ENCODE data around the gene SV2C. TPM values are rescaled to one million over a fixed set of nuclear protein-coding genes. Genes with fewer than 3 reads are reported as not detected.

The SV2C gene
- total and polyA plus RNA-seq, 2 donors (not counting 1 experiment from before 2014, with no cell fraction given), result not detected

DNA sequence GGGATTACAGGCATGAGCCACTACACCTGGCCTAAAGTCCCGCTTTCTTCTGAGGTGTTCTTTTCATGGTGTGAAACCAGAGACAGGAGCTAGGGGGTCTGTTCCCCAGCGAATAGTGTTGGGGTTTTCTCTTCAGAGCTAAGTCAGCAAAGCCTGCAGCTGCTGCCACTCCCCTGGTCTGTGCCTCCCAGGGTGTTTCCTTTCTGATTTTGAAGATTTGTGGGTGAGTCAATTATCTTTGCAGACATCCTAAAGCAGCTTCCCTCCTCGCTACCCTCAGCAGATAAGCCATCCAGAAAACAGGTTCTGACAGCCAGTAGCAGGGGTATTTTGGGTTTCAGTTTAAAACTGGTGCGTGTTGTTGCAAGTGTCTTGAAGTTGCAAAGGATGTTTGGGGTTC is 247.9 kb downstream of the SV2C start:
- ChIA-PET CTCF (interaction anchor here (0.9 kb wide), 1 partner anchor 253 kb away, joined by 3 read pairs; no protein-coding TSS in a partner anchor), POLR2A (no interaction called here)
- no peak overlapping the region for H3K4me2 ChIP-seq (replicated peaks; ENCODE audit: low read depth, low read length, poor library complexity, severe bottlenecking)
- DNase-seq (no peak), ATAC-seq (ENCODE audit: low read depth) (no peak)
- 8% methylated on average over 2 of the region's 4 CpGs for WGBS (ENCODE audit: insufficient coverage)
- H2AFZ ChIP-seq (ENCODE audit: insufficient read depth, low read depth, low read length, poor library complexity, severe bottlenecking), result peak overlapping the region; percentile 10
- Mint-ChIP-seq H3K27me3 (peaks cover 7% of the 10 kb centered on the region), H3K4me3 (no peak overlapping the region), H3K4me1 (peaks cover 3% of the 10 kb centered on the region), H3K9me3 (ENCODE audit: insufficient read depth) (no peaks in the 10 kb centered on the region), H3K27ac (no peak overlapping the region)
- H3K27ac ChIP-seq (ENCODE audit: low read length in 2 of 2), result no peak overlapping the region
- H3K79me2 ChIP-seq (ENCODE audit: control insufficient read depth, insufficient read depth, low read length), result no peaks in the 10 kb centered on the region
- no peaks in the 10 kb centered on the region for H4K20me1 ChIP-seq (ENCODE audit: control insufficient read depth, insufficient read depth, low read length, poor library complexity, severe bottlenecking)
- intact Hi-C loops (cut with micrococcal nuclease), result loop anchor here (10.0 kb wide), 1 partner anchor 214 kb away; no protein-coding TSS in a partner anchor
- TF ChIP-seq, protein P1, sequence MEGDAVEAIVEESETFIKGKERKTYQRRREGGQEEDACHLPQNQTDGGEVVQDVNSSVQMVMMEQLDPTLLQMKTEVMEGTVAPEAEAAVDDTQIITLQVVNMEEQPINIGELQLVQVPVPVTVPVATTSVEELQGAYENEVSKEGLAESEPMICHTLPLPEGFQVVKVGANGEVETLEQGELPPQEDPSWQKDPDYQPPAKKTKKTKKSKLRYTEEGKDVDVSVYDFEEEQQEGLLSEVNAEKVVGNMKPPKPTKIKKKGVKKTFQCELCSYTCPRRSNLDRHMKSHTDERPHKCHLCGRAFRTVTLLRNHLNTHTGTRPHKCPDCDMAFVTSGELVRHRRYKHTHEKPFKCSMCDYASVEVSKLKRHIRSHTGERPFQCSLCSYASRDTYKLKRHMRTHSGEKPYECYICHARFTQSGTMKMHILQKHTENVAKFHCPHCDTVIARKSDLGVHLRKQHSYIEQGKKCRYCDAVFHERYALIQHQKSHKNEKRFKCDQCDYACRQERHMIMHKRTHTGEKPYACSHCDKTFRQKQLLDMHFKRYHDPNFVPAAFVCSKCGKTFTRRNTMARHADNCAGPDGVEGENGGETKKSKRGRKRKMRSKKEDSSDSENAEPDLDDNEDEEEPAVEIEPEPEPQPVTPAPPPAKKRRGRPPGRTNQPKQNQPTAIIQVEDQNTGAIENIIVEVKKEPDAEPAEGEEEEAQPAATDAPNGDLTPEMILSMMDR (IDR thresholded peaks at IDR 0.05), result no peak
- TF ChIP-seq EZH2 (IDR thresholded peaks at IDR 0.05; ENCODE audit: borderline replicate concordance, insufficient read depth, low read depth, low read length, poor library complexity, severe bottlenecking), result no peak
- H3K36me3 ChIP-seq (replicated peaks in 1 of 2; ENCODE audit: control extremely low read depth in 1 of 2, control insufficient read depth in 1 of 2, extremely low read depth in 1 of 2, insufficient read depth in 2 of 2, low read length in 1 of 2), result no peaks in the 10 kb centered on the region
- H3K9ac ChIP-seq (ENCODE audit: low read length), result no peak overlapping the region
- no peak overlapping the region for H3K4me3 ChIP-seq (ENCODE audit: control extremely low read depth in 1 of 5, extremely low read depth in 1 of 5, insufficient read depth in 1 of 5, low read depth in 2 of 5, low read length in 4 of 5)
- no peaks in the 10 kb centered on the region for H3K4me1 ChIP-seq (ENCODE audit: control insufficient read depth in 2 of 2, insufficient read depth in 2 of 2, low read length in 2 of 2)
- no peaks in the 10 kb centered on the region for H3K9me3 ChIP-seq (ENCODE audit: control extremely low read depth in 1 of 3, control insufficient read depth in 2 of 3, insufficient read depth in 1 of 3, low read length in 2 of 3)
- H3K27me3 ChIP-seq (replicated peaks in 1 of 4; ENCODE audit: control extremely low read depth in 1 of 4, control insufficient read depth in 3 of 4, insufficient read depth in 4 of 4, low read length in 3 of 4), result no peaks in the 10 kb centered on the region

DNA sequence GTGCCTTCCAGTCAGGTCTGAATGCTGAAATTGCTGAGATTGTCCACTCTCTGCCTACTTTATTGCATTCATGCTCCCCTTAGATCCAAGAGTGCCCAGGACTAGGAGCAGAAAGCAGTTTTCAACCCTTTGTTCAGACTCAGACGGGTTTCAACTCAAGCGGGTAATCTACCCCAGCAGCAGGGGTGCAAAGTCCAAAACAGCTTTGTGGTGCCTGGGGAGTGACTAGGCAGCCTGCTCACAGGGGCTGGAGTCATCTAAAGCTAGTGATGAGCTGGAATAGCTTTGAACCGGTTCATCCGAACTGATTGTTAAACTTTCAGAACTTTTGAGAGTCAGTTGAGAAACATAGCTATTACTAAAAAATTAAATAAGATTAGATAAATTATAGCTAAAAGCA is 248.9 kb downstream of the SV2C start:
- no peak for DNase-seq
- Mint-ChIP-seq H3K4me1 (no peaks in the 10 kb centered on the region), H3K9me3 (ENCODE audit: insufficient read depth) (no peaks in the 10 kb centered on the region), H3K27ac (no peak overlapping the region), H3K4me3 (no peak overlapping the region), H3K27me3 (peaks cover 7% of the 10 kb centered on the region)
- intact Hi-C loops (cut with micrococcal nuclease), result loop anchor here (10.0 kb wide), 1 partner anchor 213 kb away; no protein-coding TSS in a partner anchor
- Histone ChIP-seq H3K4me2 (replicated peaks; ENCODE audit: low read depth, low read length, poor library complexity, severe bottlenecking) (no peak overlapping the region), H3K9ac (ENCODE audit: low read length) (no peak overlapping the region), H3K27ac (ENCODE audit: low read length in 2 of 2) (no peak overlapping the region), H3K36me3 (replicated peaks in 1 of 2; ENCODE audit: control extremely low read depth in 1 of 2, control insufficient read depth in 1 of 2, extremely low read depth in 1 of 2, insufficient read depth in 2 of 2, low read length in 1 of 2) (no peaks in the 10 kb centered on the region), H3K79me2 (ENCODE audit: control insufficient read depth, insufficient read depth, low read length) (no peaks in the 10 kb centered on the region), H2AFZ (ENCODE audit: insufficient read depth, low read depth, low read length, poor library complexity, severe bottlenecking) (no peak overlapping the region), H3K9me3 (ENCODE audit: control extremely low read depth in 1 of 3, control insufficient read depth in 2 of 3, insufficient read depth in 1 of 3, low read length in 2 of 3) (peaks cover 0 to 3% (median 0%) of the 10 kb centered on the region in 3 donors), H3K27me3 (replicated peaks in 1 of 4; ENCODE audit: control extremely low read depth in 1 of 4, control insufficient read depth in 3 of 4, insufficient read depth in 4 of 4, low read length in 3 of 4) (no peaks in the 10 kb centered on the region), H3K4me1 (ENCODE audit: control insufficient read depth in 2 of 2, insufficient read depth in 2 of 2, low read length in 2 of 2) (no peaks in the 10 kb centered on the region), H3K4me3 (ENCODE audit: control extremely low read depth in 1 of 5, extremely low read depth in 1 of 5, insufficient read depth in 1 of 5, low read depth in 2 of 5, low read length in 4 of 5) (no peak overlapping the region), H4K20me1 (ENCODE audit: control insufficient read depth, insufficient read depth, low read length, poor library complexity, severe bottlenecking) (no peaks in the 10 kb centered on the region)
- POLR2A ChIA-PET, result no interaction called here
- CTCF ChIA-PET, result interaction anchor here (0.9 kb wide), 1 partner anchor 252 kb away, joined by 3 read pairs; no protein-coding TSS in a partner anchor
- 100% methylated on average over 2 of the region's 4 CpGs for WGBS (ENCODE audit: insufficient coverage)
- TF ChIP-seq, protein P1 (IDR thresholded peaks at IDR 0.05), result no peak
- TF ChIP-seq EZH2 (IDR thresholded peaks at IDR 0.05; ENCODE audit: borderline replicate concordance, insufficient read depth, low read depth, low read length, poor library complexity, severe bottlenecking), result no peak
- ATAC-seq (ENCODE audit: low read depth), result no peak
